Measurements from ENCODE around the gene PARD6B. TPM values are rescaled to one million over a fixed set of nuclear protein-coding genes. Genes with fewer than 3 reads are reported as not detected.

Gene PARD6B
- total RNA-seq, 2 experiments from 2014 or later: 4.4 to 6.1 TPM

DNA sequence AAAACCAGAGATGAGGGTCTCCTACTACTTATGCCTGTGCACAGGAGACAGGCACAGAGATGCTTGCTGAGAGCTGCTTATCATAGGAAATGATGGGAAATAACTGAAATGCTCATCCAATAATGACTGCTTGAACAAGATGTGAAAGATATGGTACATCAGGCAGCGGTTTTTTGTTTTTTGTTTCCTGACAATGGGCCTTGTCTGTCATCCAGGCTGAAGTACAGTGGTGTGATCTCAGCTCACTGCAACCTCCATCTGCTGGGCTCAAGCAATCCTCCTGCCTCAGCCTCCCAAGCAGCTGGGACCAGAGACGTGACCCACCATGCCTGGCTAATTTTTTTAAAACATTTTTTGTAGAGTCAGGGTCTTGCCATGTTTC lies 38.8 kb upstream of the PARD6B start:
- intact Hi-C loops (cut with micrococcal nuclease; ENCODE audit: unreplicated experiment): no loop called here
- H2AFZ ChIP-seq (ENCODE audit: low read length): no peak overlapping the region
- no peaks in the 10 kb centered on the region for H3K4me1 ChIP-seq (ENCODE audit: insufficient read depth, low read length, poor library complexity, severe bottlenecking)
- no peak overlapping the region for H3K4me2 ChIP-seq (ENCODE audit: low read length)
- H4K20me1 ChIP-seq (ENCODE audit: insufficient read depth, low read length): no peaks in the 10 kb centered on the region
- no peaks in the 10 kb centered on the region for H3K36me3 ChIP-seq (ENCODE audit: insufficient read depth, low read length)
- H3K27ac ChIP-seq (ENCODE audit: low read depth, low read length, poor library complexity, severe bottlenecking): no peak overlapping the region
- no TSS peak for BruUV-seq (replicated peaks)
- no peaks in the 10 kb centered on the region for H3K9me3 ChIP-seq (ENCODE audit: low read length)
- ChIA-PET POLR2A (no interaction called here), CTCF (ENCODE audit: unreplicated experiment) (no interaction called here)
- TF ChIP-seq EZH2phosphoT487 (IDR thresholded peaks at IDR 0.05; ENCODE audit: borderline replicate concordance, low read depth, low read length): no peak
- TF ChIP-seq, protein P1, sequence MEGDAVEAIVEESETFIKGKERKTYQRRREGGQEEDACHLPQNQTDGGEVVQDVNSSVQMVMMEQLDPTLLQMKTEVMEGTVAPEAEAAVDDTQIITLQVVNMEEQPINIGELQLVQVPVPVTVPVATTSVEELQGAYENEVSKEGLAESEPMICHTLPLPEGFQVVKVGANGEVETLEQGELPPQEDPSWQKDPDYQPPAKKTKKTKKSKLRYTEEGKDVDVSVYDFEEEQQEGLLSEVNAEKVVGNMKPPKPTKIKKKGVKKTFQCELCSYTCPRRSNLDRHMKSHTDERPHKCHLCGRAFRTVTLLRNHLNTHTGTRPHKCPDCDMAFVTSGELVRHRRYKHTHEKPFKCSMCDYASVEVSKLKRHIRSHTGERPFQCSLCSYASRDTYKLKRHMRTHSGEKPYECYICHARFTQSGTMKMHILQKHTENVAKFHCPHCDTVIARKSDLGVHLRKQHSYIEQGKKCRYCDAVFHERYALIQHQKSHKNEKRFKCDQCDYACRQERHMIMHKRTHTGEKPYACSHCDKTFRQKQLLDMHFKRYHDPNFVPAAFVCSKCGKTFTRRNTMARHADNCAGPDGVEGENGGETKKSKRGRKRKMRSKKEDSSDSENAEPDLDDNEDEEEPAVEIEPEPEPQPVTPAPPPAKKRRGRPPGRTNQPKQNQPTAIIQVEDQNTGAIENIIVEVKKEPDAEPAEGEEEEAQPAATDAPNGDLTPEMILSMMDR (conservative IDR thresholded peaks at IDR 0.05; ENCODE audit: low read length): no peak
- H3K79me2 ChIP-seq (ENCODE audit: insufficient read depth, low read depth, low read length): no peaks in the 10 kb centered on the region
- no peak for DNase-seq (ENCODE audit: low spot score)
- no peak overlapping the region for H3K4me3 ChIP-seq (ENCODE audit: low read depth, low read length, poor library complexity, severe bottlenecking)
- no peaks in the 10 kb centered on the region for H3K9me2 ChIP-seq (ENCODE audit: insufficient read depth, low read length)

DNA sequence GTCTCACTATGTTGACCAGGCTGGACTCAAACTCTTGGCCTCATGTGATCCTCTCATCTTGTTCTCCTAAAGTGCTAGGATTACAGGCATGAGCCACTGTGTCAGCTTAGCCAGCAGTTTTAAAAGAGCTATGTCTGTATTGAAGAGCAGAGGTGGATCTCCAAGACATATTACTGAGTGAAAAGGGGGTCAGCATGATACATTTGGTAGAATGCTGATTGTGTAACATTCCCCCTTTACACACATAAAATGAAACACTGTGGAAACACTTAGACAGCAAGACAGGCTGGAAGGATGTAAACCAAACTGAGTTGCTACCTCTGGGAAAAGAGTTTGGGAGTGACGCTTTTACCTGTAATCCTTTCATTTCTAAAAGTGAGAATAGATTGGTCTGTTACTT lies 38.4 kb upstream of the PARD6B start:
- no peaks in the 10 kb centered on the region for H3K79me2 ChIP-seq (ENCODE audit: insufficient read depth, low read depth, low read length)
- TF ChIP-seq EZH2phosphoT487 (IDR thresholded peaks at IDR 0.05; ENCODE audit: borderline replicate concordance, low read depth, low read length): no peak
- TF ChIP-seq, protein P1 (conservative IDR thresholded peaks at IDR 0.05; ENCODE audit: low read length): no peak
- intact Hi-C loops (cut with micrococcal nuclease; ENCODE audit: unreplicated experiment): no loop called here
- ChIA-PET POLR2A (no interaction called here), CTCF (ENCODE audit: unreplicated experiment) (no interaction called here)
- no peak overlapping the region for H3K27ac ChIP-seq (ENCODE audit: low read depth, low read length, poor library complexity, severe bottlenecking)
- H3K4me1 ChIP-seq (ENCODE audit: insufficient read depth, low read length, poor library complexity, severe bottlenecking): no peaks in the 10 kb centered on the region
- no peak for DNase-seq (ENCODE audit: low spot score)
- H3K4me2 ChIP-seq (ENCODE audit: low read length): no peak overlapping the region
- no peak overlapping the region for H3K4me3 ChIP-seq (ENCODE audit: low read depth, low read length, poor library complexity, severe bottlenecking)
- no peaks in the 10 kb centered on the region for H3K9me3 ChIP-seq (ENCODE audit: low read length)
- no peaks in the 10 kb centered on the region for H4K20me1 ChIP-seq (ENCODE audit: insufficient read depth, low read length)
- H3K9me2 ChIP-seq (ENCODE audit: insufficient read depth, low read length): no peaks in the 10 kb centered on the region
- H2AFZ ChIP-seq (ENCODE audit: low read length): no peak overlapping the region
- BruUV-seq (replicated peaks): no TSS peak
- no peaks in the 10 kb centered on the region for H3K36me3 ChIP-seq (ENCODE audit: insufficient read depth, low read length)

DNA sequence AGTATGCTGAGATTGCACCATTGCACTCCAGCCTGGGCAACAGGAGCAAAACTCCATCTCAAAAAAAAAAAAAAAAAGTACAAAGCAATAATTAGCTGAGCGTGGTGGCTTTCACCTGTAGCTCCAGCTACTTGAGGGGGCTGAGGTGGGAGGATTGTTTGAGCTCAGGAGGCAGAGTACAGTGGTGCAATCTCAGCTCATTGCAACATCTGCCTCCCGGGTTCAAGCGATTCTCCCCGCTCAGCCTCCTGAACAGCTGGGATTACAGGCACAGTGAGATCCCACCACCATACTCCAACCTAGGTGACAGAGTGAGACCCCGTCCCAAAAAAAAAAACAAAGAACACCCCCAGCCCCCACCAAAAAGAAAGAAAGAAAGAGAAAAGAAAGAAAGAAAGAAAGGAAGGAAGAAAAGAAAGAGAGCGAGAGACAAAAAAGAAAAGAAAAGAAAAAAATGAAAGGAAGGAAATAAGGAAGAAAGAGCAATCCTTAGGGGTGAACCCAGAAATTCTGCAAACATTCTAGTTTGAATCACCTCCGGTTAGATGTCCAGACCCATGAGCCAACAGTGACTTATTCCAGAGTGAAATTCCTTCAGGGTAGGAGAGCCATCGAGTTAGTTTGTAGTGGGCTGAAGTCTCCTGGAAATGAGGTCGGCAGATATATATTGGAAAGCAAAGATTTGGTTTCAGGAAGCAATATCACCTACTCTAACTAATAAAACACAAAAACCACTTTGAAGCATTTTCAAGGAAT lies 36.8 kb upstream of the PARD6B start:
- POLR2A ChIA-PET: interaction anchor here (0.5 kb wide), 1 partner anchor 59 kb away, joined by 4 read pairs; no protein-coding TSS in a partner anchor
- BruUV-seq (replicated peaks): no TSS peak

More for the DNA sequence above, 36.8 kb upstream of the PARD6B start:
- Histone ChIP-seq H3K4me3 (ENCODE audit: low read depth, low read length, poor library complexity, severe bottlenecking) (no peak overlapping the region), H3K4me2 (ENCODE audit: low read length) (no peak overlapping the region), H3K4me1 (ENCODE audit: insufficient read depth, low read length, poor library complexity, severe bottlenecking) (no peaks in the 10 kb centered on the region), H3K9me2 (ENCODE audit: insufficient read depth, low read length) (no peaks in the 10 kb centered on the region), H3K9me3 (ENCODE audit: low read length) (no peaks in the 10 kb centered on the region), H2AFZ (ENCODE audit: low read length) (no peak overlapping the region), H4K20me1 (ENCODE audit: insufficient read depth, low read length) (no peaks in the 10 kb centered on the region), H3K79me2 (ENCODE audit: insufficient read depth, low read depth, low read length) (no peaks in the 10 kb centered on the region), H3K27ac (ENCODE audit: low read depth, low read length, poor library complexity, severe bottlenecking) (no peak overlapping the region), H3K36me3 (ENCODE audit: insufficient read depth, low read length) (no peaks in the 10 kb centered on the region)
- TF ChIP-seq EZH2phosphoT487 (IDR thresholded peaks at IDR 0.05; ENCODE audit: borderline replicate concordance, low read depth, low read length): no peak
- TF ChIP-seq, protein P1 (conservative IDR thresholded peaks at IDR 0.05; ENCODE audit: low read length): no peak
- CTCF ChIA-PET (ENCODE audit: unreplicated experiment): no interaction called here
- intact Hi-C loops (cut with micrococcal nuclease; ENCODE audit: unreplicated experiment): no loop called here
- no peak for DNase-seq (ENCODE audit: low spot score)
